HG02798 (cell line): Measurements from ENCODE around the gene BNC1.

Experiments used
- ATAC-seq: cut with Tn5 transposase; IDR thresholded peaks from one replicate; pipeline ENCODE4 v1.9.1; 2021; ENCODE audit warnings: mild to moderate bottlenecking; ENCODE audit not compliant: unreplicated experiment, poor library complexity

Gene BNC1, protein sequence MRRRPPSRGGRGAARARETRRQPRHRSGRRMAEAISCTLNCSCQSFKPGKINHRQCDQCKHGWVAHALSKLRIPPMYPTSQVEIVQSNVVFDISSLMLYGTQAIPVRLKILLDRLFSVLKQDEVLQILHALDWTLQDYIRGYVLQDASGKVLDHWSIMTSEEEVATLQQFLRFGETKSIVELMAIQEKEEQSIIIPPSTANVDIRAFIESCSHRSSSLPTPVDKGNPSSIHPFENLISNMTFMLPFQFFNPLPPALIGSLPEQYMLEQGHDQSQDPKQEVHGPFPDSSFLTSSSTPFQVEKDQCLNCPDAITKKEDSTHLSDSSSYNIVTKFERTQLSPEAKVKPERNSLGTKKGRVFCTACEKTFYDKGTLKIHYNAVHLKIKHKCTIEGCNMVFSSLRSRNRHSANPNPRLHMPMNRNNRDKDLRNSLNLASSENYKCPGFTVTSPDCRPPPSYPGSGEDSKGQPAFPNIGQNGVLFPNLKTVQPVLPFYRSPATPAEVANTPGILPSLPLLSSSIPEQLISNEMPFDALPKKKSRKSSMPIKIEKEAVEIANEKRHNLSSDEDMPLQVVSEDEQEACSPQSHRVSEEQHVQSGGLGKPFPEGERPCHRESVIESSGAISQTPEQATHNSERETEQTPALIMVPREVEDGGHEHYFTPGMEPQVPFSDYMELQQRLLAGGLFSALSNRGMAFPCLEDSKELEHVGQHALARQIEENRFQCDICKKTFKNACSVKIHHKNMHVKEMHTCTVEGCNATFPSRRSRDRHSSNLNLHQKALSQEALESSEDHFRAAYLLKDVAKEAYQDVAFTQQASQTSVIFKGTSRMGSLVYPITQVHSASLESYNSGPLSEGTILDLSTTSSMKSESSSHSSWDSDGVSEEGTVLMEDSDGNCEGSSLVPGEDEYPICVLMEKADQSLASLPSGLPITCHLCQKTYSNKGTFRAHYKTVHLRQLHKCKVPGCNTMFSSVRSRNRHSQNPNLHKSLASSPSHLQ

GRCh38 chr15:83284559-83285283 is at the start of gene BNC1:
TSS of gene BNC1 (minus strand) at chr15:83284664. CDS start at chr15:83284628, 36 bp downstream.
- no peak for ATAC-seq

DNA sequence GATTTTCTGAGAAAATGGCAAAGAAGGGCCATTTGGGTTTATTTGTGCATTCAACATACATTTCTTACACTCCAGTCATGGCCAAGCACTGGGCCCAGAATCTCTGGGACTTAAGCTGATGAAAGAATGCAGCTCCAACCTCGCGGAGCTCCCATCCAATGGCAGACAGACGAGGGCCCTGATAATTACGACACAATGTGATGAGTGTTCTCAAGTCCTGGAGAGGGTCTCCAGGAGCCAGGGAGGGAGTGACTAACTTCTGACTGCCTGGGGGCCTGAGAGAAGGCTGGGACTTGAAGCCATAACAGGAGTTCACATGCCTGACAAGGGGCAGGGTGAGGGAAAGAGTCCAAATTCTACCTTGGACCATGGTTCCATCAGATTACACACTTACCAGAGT is 42.6 kb upstream of the BNC1 start:
- ATAC-seq = no peak

DNA sequence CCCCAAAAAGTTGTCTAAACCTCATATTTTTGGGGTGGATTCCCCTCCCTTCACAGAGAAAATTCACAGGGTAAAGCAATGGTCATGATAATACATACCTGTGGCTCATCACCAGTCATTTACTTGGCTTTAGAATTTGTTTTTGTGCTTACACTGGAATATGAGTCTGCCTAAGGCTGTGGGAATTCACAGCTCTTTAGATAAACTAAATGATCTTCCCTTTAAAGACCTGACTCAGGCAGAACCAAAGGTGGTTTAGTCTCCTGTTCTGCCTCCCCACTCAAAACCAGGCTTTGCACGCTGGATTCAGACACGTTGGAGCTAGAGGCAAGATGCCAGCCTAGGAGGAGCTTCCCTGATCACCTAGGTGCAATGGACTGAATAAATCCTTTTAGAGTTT is 40.3 kb upstream of the BNC1 start:
- ATAC-seq = no peak

DNA sequence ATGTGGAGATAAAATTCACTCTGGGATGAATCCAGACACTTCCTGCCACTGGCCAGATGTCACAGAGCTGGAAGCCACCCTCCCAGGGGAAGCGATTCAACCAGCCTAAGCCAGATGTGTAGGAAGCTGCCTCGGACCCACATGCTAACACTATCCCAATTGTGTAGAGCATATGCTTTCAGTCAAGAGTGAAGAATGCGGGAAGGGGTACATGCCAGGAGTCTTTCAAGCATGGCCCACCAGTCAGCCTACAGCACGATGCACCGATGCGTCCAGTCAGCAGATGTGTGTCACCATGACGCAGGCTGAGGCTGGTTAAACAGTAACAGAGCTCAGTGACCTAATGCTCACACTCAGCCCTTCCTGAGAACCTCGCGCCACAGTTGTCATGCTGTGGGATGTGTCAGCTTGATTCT is 38.8 kb upstream of the BNC1 start:
- ATAC-seq = no peak

- ATAC-seq = no peak
Measured at GRCh38 chr15:83322691-83323090, 38.2 kb upstream of the BNC1 start.

- ATAC-seq = no peak
Measured at GRCh38 chr15:83322061-83322460, 37.6 kb upstream of the BNC1 start.

GRCh38 chr15:83320844-83321243 is 36.4 kb upstream of the BNC1 start:
- no peak for ATAC-seq

DNA sequence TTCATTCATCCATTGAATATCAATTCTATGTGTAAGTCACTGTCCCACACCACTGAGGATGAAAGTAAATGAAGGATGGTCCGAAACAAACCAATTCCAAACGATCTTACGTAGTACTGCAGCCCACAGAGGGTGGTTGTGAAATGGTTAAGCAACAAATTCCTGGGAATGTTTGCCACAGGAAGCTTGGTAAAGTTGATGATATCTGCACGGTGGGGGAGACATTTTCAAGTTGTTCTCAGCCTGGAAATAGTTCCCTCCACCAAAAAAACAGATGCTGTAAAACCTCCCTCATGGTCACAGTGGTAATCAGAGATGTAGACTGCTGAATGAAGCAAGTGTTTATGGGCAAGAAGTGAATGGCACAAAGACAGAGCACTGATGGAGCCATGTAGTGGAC is 35.9 kb upstream of the BNC1 start:
- ATAC-seq = no peak

DNA sequence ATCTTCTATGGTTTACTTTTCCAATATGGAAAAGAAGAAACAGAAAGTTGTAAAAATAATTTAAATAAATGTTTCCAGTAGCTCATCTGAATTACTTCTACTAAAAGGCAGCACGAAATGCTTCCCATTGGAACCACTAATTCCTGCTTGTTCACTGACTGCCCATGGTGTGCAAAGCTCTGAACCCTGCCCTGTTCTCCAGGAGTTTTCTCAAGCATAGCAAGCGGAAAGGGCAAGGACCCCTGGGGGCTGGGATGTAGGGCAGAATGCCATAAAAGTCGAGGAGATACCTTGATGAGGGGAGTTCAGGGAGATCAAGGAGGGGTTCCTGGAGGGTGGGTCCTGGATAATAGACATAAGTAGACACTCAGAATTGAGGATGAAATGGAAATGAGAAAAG is 35.3 kb upstream of the BNC1 start:
- no peak for ATAC-seq

- ATAC-seq = no peak
Measured at GRCh38 chr15:83318861-83319415, 34.5 kb upstream of the BNC1 start.

DNA sequence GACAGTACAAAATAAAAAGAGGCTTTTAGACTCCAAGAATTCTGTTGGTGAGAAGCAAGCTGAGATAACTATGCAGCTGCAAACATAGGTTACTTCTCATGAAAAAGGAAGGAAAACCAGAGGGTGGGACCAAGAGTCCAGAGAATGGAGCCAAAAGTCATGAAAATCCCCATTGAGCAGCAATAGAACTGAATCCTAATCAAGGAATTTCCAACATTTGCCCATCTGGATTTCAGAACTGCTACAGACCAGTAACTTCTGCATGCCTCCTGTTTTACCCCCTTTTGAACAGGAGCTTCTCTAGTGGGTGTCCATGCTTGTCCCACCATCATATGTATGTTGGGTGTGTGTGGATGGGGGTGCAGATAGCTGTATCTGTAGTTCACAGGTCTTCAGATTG is 33.6 kb upstream of the BNC1 start:
- no peak for ATAC-seq

- ATAC-seq = no peak
Measured at GRCh38 chr15:83312071-83312470, 27.6 kb upstream of the BNC1 start.

DNA sequence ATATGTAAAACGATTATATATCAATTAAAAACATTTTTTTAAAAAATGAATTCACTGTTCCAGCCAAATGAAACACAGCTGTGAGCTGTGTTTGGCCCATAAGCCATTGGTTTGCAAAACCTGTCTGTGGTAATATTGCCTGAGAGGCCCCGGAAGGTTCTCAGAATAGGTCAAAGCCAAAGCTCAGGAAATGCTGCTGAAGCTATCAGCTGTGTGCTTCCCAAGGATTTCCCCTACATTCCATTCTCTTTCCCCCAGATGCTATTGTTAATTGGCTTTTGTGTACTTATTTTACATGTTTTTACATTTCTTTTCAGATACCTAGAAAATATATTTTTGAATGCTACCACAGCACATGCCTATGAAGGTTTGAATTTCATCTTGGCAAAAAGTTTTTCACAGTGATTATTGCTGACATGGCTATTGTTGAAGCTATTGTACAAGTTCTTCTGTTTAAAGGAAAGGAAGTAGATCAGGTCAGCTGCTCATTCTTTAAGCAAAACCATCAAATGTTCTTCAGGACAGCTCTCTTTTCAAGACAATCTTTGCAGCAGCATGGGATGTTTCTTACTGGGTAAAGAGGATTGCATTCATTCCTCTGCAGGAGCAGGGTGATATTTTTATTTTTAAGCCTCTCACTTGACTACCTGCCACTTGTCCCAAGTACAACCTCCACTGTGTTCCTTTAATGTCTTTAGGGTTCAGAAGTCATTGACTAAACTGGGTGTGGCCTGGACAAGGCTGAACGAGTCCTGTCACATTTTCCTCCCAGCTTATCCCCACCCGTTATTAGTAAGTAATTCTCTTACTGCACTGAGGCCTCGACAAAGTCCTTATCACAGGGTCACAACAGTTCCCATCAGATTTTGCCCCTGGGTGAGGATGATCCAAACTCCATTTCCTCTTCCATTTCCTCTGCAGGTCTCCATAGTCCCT is 26.3 kb upstream of the BNC1 start:
- ATAC-seq = no peak

GRCh38 chr15:83308671-83309070 is 24.2 kb upstream of the BNC1 start:
- no peak for ATAC-seq

- no peak for ATAC-seq
Measured at GRCh38 chr15:83306561-83306960, 22.1 kb upstream of the BNC1 start.

DNA sequence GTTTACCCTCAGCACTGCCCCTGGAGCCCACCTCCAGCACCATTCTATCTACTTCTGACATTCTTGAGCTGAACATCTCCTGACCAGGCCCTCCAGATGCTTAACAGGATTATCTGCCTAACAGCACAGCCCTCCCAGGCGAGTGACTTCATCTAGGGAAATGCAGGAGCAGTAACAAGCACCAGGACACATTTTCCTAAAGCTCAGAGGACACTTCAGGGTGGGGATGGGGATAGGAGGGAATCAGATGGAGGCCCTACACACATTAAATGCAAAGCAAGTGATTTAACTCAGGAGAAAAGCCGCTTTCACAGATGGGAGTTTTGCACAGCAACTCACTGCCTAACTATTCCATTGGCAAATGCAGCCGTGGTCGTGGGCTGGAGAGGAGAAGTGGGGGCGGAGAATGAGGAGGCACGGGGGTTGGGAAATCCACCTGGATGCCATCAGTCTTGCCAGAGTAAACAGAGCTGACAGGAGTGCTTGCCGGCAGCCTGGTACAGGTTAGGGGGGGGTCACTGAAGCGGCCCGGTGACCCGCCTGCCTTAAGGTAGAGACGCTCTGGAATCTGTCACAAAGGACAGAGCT is 21.3 kb upstream of the BNC1 start:
- ATAC-seq = no peak

DNA sequence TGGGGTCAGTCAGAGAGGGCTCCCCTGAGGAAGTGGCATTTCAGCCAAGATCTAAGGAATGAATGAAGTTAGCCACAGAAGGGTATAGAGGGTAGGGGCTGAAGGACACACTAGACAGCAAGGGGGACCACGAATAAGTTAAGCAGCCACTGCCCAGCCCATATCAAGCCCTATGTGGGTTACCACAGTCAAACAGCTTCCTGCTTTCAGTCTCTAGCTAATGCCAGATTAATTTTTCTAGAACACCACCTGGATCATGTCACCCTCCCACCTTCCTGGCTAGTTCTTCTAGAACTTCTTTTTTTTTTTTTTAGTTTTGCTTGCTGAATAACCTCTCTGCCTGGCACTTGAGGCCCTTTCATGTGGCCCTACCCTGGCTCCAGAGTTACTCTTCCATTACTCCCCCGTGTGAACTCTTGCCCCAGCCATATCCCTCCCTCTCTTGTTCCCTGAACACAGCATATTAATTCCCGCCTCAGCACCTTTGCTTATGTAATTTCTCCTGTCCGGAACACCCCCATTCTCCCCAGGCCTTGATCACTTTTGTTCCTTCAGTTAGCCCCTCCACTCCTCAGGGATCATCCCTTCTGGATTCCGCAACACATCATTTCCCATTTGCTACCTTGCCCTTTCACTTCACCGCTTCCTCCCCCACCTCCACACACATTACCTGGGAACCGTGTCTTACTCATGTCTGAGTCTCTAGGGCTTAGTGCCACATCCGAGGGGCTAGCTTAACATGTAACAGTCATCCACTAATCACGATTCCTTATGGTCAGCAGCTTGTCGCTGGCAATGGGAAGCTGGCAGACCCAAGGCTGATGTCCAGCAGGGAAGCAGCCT is 20.6 kb upstream of the BNC1 start:
- no peak for ATAC-seq

DNA sequence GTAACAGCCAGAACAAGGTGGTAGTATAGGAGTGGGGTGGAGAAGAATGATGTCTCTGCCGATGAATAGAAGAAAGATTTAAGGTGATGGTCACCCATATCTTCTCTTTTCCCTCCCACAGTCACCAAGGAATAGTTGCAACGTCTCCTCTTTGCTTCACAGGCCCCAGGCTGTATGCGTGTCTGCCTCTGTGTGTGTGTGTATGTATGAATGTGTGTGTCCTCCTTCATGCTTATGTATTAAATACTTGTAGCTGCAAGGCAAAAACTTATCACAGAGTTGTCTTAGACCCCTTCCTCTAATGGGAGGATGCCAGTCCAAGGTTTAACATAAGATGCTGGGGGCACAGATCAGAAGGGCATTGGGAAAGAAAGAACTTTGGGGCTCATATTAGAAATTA is 19.1 kb upstream of the BNC1 start:
- ATAC-seq = no peak
